GM19463 (cell line): ENCODE measurements around the gene HSDL2.

Source experiments
- ATAC-seq: cut with Tn5 transposase; IDR thresholded peaks from one replicate; pipeline ENCODE4 v1.9.1; 2021; ENCODE audit warnings: mild to moderate bottlenecking, moderate library complexity; ENCODE audit not compliant: unreplicated experiment

The HSDL2 gene

DNA sequence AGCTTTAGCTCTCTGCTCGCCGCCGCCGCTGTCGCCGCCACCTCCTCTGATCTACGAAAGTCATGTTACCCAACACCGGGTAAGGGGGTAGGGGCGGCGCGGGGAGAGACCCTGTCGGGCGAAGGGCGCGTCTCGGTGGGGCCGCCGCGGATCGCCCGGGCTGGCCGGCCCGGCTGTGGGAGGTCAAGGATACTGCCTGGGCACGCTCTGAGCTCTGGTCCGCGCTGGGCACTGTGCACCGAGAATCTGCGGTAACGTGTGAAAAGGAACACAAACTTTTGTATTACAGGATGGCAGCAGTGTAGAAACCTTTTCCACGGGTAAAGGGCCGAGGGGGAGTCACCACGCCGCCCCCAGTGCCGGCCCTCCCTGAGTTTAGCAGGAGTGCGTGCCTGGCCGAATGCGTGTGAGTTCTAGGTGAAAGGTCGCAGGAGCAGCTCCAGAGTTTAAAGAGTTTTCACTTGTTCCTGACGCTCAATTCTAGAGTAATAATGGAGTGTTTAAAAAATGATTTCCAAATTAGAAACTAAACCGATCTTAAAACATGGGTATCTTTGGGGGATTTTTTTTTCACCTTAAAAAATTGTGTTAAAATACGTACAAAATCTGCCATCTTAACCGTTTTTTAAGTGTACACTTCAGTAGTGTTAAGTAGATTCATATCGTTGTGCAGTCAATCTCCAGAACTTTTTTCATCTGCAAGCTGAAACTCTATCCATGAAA, at the start of gene HSDL2:
TSS of gene HSDL2 (plus strand) at position 7 of the 723 bp plus-strand sequence. CDS start at position 63, 56 bp downstream.
- ATAC-seq = peak; percentile 20

DNA sequence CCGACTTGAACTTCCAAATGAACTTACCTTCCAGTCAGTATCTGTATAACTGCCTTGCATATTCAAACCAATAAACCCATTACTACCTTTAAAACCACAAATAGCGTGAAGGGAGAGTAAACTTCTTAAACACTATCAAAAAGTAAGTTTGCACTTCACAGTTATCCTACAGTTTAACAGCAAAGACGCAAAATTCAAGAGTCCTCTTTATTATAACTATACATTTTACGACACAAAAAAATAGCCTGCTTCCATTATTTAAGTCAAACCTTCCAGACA, 48.3 kb upstream of the HSDL2 start:
- ATAC-seq = no peak

DNA sequence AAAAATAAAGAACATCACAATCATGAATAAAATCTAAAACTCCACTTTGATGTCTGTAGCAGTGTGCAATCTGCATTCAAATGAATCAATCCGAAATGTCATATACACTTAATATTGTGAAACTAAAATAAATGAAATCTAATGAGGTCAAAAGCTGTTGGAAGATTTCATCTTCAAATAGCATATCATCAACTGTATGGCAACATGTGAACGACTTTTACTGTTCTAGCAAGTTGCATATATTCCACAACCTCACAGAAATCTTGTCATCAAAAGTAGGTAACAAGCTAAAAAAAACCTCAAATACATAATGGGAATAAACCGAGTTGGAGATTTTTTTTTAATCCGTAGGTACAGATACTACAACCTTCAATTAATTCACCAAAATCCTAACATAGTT, 47.7 kb upstream of the HSDL2 start:
- no peak for ATAC-seq

DNA sequence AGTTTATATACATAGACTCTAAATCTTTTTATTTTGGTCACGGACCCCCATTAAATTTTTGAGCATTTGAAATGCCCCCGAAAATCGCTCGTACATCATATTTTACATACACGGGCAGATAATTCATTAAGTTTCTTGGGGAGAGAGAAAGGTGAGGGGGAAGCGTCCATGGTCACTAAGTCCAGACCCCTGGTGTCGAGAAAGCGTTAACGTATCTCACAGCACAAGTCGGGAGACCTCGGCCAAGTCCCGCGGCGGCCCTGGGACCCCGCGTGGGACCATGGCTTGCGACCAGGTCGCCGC, 47.3 kb upstream of the HSDL2 start:
- ATAC-seq = no peak

DNA sequence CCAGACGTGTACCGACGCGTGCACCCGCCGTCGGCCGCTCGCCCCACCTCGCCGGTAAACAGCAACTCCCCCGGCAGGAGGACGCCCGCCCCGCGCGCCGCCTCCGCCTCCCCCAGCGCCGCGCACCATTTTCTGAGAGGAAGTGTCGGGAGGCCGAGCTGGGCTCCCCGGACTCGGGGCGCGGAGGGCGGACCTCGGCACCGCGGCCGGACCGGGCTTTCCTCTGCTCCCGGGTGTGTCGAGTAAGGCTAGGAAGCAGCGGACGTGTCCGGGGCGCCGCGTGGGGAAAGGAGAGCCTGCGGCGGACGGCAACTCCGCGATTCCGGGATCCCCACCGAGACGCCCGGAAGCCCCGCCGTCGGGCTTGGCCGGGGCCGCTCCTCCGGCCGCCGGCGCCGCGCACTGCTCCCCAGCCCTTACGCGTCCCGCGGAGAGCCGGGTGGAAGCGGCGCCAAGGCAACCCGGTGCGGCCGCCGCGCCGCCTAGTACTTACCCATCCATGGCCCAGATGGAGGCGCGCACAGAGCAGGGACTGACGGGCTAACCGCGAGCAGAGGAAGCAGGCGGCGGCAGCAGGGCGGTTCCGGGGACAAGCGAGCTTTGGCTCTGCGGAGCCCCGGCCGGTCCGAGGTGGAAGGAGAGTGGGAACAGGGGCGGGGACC, 46.8 kb upstream of the HSDL2 start, which contains the start of gene PTBP3:
TSS of gene PTBP3 (minus strand) at position 643 of the 662 bp plus-strand sequence. CDS start 35,754 bp downstream, outside the sequence.
- peak; percentile 53 for ATAC-seq

DNA sequence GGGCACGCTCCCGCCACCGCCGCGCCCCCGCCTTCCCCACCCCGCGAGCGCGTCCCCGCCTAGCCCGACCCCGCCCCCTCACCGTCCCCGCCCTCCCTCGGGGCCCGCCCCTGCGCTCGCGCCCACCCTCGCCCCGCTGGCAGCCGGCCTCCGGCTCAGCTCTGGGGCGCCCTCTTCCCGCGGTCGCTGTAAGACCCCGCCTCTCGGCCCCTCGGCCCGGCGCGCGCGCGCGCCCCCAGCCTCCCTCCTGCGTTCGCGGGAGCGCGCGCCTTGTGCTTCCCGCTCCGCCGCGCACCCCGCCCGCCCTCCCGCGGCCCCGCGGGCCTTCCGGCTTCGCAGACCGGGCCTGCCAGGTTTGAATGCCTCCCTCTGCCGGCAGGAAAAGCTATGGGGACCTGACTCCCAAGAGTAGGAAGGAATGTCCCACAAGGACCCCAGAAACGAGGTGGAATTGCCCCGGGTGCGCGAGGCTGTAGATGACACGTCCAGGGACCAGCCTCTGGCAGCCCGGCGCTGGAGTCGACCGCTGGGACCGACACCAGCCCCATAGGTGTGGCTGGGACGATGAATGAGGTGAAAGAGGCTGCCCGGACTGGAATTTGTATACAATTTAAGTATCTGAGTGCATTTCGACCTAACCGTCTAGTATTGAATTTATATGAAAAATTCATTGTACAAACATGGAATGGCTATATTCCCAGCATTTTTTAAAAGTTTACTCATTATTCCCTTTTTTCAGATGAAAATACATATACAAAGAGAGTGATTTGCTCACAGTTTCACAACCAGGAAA, 46.1 kb upstream of the HSDL2 start:
- peak; percentile 76 for ATAC-seq

DNA sequence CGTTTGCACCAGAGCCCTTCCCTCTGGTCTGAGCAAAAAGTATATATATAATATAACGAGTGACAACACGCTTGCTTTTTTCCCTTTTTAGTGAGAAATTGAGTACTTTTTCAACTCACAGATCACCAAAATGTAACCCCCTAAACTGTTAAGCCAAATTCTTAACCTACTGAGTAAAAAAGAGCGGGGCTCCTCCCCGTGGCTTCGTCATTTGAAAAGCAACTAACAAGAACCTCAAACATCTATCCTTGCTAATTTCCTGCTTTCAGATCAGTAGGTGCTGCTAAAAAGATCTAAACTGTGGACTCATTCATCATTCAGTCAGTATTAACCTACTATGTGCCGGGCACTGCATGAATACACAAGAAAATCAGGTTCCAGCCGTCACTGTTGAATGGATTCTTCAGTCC, 45.5 kb upstream of the HSDL2 start:
- no peak for ATAC-seq

DNA sequence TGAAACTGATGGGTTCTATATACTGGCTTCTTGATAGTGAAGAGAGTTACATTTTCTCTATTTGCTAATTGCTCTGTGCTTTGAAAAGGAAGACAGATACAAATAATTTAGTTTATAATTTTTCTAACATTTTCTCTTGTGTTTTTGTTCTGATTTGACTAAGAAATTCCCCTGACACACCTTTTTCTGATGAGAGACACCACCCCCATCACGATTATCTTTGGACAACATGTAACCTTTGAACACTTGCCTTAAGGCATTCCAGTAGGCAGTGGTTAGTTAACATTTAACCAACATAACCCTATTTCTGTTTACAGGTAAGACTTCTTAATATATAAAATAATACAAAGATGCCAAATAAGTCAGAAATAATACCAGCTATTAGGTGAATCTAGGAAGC, 42.4 kb upstream of the HSDL2 start:
- ATAC-seq = no peak

DNA sequence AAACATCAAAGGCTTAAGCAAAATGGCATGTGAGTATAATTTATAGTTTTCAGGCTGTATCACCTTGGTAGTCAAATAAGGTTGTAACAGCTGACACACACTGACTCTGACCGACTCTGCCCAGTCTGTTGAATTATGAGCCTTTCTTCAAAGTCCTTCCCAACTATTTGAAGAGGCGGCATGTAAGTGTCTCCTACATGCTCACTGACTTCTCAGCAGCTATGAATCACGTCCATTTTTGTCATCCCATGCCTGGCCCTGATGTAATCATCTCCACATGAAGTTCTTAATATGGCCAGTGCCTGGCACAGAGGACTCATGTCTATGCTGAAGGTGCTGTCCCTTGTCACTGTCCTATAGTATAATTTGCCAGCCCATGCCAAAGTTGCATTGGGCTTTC, 41.3 kb upstream of the HSDL2 start:
- no peak for ATAC-seq

DNA sequence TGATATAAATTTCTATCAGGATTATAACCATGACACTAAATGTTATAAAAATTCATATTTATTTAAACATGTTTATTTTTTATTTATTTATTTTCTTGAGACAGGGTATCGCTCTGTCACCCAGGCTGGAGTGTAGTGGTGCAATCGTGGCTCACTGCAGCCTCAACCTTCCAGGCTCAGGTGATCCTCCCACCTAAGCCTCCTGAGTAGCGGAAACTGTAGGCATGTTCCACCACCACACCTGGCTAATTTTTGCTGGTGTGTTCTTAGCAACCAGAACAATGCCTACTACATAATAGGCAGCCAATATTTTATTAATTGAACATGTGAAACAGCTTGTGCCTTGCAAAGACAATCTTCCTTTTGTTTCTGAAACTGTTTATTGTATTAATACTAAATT, 40.0 kb upstream of the HSDL2 start:
- no peak for ATAC-seq

DNA sequence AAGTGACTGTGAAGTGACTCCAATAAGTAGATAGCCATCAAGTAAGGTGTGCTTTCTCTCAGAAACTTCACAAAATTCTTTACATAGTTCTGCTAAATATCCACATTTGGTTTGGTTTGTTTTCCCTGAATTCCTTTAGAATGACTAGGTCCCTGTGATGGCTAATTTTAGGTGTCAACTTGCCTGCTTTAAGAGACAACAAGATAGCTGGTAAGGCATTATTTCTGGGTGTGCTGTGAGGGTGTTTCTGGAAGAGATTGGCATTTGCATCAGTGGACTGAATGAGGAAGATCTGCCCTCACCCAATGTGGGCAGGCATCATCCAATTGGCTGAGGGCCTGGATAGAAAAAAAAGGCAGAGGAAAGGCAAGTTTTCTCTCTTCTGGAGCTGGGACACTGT, 38.2 kb upstream of the HSDL2 start:
- no peak for ATAC-seq

DNA sequence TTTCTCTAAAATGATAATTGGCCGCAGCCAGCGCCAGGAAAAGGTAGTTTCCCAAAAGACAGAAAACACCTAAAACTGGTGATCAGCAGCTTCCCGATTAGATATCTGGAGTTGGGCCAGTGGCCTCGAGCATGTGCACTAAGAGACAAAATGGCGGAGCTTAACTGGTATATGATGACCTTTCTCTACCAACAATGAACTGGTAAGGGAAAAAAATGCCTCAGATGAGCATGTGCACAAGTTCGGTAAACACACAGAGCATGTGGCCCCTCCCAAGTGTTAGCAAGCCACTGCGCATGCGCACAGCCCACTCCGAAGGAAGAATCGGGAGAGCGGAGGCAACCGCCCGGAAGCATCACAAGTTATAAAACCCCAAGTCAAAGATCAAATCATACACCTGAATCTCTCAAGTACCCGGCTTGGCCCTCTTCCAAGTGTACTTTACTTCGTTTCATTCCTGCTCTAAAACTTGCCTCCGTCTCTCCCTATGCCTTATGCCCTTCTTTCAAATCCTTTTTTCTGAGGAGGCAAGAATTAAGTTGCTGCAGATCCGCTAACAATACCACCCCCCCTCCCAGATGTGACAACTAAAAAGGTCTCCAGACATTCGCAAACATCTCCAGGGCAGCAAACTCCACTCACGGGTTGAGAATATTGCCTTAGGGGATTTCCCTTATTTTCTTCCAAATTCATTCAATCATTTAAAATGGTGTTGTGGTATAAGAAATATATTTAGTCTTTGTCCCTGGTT, 31.5 kb upstream of the HSDL2 start:
- no peak for ATAC-seq

DNA sequence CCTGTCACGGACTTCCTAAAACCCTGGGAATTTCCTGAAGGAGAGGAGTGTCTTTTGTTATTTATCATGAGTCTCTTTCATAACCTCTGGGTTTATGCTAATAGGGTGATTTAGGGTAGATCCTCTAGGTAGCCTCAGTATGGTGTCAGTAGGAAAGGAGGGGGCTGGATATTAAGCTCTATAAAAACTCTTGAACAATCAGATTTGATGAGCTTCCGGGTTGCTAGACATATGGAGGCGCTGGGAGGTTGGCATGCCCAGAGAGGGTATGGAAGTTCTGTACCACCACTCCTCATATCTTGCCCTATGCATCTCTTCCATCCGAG, 30.9 kb upstream of the HSDL2 start:
- ATAC-seq = no peak

DNA sequence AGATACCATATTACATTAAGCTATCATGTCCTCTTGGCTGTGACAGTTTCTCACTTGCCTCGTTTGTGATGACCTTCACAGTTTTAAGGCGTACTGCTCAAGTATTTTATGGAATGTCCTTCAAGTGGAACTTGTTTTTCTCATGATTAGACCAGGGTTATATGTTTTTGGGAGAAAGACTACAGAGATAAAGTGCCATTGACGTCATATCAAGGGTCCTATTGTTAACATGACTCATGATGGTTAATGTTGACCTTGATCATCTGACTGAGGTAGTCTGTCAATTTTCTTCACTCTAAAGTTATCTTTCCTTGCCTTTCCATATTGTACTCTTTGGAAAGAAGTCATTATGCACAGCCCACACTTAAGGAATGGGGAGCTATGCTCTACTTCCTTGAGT, 28.7 kb upstream of the HSDL2 start:
- ATAC-seq = no peak

DNA sequence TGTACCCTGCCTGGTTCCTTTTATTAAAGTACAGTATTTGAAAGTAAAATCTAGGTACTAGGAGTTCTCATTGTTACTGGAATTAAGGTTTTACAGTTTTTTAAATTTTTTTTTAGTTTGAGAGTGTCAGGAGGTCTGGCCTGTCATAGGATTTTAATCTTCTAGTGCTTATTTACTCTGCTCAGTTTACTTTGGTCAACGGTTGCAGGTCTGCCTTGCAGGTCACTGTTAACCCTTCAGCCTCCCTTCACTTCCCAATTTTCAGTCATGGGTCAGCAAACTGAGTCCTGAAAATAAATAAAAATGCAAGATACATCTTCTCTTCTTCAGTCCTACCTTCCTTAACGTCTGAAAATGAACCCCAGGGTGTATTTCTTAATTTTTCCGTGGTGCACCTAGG, 27.7 kb upstream of the HSDL2 start:
- no peak for ATAC-seq

DNA sequence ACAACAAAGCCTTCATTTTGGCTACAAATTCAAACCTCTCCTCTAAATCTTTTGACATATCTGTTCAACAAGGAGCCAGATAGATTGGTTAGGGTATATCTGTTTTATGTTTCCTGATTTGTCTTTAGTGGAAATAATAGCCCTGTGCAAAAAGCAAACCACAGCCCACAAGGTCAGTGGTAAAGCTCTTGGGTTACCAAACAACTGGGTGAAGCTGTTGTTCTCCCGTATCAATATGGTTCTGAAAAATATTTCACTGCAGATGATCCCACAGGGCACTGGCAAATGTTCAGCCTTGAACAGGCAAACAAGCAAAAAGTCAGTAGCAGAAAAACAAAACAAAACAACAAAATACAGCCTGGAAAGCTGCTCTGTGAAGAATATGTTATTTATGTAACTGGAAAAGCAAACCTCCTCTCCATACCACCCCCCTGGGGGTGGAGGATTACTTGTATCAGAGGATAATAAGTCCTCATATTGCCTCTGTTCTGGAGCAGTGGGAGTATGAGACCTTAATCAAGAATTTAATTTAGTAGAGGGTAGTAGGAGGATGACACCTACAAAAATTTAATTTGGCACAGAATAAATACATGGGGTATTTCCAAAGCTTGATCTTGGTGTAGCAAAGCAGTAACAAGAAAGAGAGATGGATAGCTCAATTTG, 25.7 kb upstream of the HSDL2 start:
- ATAC-seq = no peak

DNA sequence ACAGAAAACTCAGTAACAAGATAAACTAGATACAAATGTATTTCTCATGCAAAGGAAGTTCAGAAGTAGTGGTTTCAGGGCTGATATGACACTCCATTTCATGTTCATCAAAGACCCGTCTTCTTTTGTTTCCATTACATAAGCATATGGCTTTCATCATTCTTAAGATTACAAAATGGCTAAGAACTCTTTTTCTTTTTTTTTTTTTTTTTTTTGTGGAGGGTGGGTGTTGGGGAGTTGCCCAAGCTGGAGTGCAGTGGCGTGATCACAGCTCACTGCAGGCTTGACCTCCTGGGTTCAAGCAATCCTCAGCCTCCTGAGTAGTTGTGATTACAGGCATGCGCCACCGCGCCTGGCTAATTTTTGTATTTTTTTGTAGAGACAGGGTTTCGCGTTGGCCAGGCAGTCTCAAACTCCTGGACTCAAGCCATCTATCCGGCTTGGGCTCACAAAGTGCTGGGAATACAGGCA, 24.4 kb upstream of the HSDL2 start:
- ATAC-seq = no peak

DNA sequence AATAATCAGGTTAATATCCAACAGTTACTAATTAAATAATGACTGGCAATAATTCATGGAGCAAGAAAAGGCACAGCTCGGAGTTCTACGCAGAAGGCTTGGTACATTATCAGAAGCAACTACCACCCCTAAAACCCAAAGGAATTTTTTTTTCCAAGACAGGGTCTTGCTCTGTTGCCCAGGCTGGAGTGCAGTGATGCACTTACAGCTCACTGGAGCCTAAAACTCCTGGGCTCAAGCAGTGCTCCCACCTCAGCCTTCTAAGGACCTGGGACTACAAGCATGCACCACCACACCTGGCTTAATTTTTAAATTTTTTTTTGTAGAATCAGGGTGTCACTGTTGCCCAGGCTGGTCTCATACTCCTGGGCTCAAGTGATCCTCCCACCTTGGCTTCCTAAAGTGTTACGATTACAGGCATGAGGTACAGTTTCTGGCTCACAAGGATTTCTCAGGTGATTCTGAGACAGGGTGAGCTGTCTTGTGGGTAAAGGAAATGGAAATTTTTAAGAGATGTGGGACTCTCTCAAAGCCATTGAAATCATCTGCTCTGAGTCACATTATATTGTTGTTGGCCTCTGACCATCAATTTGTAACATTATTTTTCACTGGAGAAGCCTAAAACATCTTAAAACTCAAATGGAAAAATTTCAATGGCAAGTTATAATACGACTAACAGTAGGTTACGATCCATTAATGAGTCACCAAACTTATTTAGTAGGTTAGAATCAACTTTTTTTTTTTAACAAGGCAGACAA, 19.7 kb upstream of the HSDL2 start:
- ATAC-seq = no peak

DNA sequence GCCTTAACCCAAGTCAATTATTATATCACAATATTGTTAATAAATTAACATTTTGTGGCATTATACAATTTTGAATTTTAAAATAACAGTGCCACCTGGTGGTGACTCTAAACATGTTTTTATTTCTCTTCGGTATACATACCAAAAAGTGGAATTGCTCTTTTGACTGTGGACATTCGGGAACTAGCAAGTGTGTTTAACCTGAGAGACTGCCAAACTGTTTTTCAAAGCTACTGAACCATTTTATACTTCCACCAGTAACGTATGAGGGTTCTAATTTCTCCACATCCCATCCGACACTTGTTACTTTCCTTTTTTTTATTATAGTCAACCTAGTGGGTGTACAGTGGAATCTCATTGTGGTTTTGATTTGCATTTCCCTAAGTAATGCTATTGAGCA, 18.3 kb upstream of the HSDL2 start:
- no peak for ATAC-seq

DNA sequence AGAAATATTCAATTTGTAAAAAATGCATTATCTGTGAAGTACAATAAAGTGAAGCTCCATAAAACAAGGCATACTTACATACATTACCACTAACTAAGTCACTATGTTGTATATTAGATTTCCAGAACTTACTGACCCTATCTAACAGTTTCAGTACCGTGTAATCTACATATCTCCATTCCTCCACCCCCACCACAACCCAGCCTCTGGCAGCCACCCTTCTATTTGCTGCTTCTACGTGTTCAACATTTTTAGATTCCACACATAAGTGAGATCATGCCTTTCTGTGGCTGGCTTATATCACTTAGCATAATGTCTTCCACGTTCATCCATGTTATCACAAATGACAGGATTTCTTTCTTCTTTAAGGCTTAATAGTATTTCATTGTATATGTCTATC, 15.1 kb upstream of the HSDL2 start:
- ATAC-seq = no peak
